ENCODE results near the gene KCNQ1. TPM values are rescaled to one million over a fixed set of nuclear protein-coding genes. Genes with fewer than 3 reads are reported as not detected.

Gene KCNQ1
- polyA plus RNA-seq, 1 donor (not counting 4 experiments of a cell fraction or from before 2014, with no cell fraction given): not detected

DNA sequence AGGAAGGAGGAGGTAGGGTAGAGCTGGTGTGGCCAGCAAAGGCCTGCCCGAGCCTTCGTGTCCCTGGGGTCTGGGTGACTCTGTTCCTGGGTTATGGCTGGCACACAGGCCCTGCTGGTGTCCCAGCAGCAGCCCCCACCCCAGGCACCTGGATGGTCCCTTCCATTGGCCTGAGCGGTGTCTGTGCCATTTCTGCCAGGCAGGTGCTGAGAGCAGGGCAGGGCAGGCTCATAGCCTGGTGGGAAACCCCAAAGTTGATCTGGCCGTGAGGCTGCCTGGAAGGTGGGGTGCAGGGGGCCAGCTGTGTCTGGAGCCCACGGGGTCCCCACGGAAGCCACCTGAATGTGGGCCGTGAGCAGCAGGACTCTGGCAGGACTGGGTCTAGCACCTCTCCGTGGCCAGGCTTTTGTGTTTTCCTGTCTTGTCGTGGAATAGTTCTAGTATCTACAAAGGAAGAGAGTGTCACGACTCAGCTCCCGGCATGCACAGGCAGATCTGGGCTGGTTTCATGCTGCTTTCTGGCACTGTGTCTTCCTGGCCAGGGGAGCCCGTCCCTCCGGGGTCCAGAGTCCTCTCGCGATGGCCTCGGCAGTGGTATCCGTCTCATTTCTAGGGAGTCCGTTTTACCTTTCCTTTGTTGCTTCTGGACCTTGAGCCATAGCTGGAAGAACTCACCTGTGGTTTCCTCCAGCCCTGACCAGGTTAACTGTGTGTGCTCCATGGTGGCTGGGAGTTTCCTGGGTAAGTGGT, 83.7 kb downstream of the KCNQ1 start:
- dilution Hi-C loops (cut with MboI; ENCODE audit: extremely low pct_ligation_motif_present, low sequenced_read_pairs): no loop called here
- H3K27me3 ChIP-seq (ENCODE audit: control insufficient read depth, extremely low read depth, insufficient read depth, low read length): peaks cover 13% of the 10 kb centered on the region
- H3K9me1 ChIP-seq (ENCODE audit: control insufficient read depth, extremely low read depth, insufficient read depth, low read length): no peaks in the 10 kb centered on the region
- peaks cover under 1% of the 10 kb centered on the region for H4K20me1 ChIP-seq (ENCODE audit: control insufficient read depth, extremely low read depth, insufficient read depth, low read length)
- H3K4me1 ChIP-seq (ENCODE audit: control insufficient read depth, extremely low read depth, insufficient read depth, low read length): peaks cover 9% of the 10 kb centered on the region
- H3K79me2 ChIP-seq (ENCODE audit: control insufficient read depth, insufficient read depth, low read length): no peaks in the 10 kb centered on the region
- no peak overlapping the region for H3K27ac ChIP-seq (ENCODE audit: control insufficient read depth, insufficient read depth, low read length)
- DNase-seq (ENCODE audit: low read depth, low spot score) (no peak), FAIRE-seq (peak; percentile 58)
- TF ChIP-seq, protein P1, sequence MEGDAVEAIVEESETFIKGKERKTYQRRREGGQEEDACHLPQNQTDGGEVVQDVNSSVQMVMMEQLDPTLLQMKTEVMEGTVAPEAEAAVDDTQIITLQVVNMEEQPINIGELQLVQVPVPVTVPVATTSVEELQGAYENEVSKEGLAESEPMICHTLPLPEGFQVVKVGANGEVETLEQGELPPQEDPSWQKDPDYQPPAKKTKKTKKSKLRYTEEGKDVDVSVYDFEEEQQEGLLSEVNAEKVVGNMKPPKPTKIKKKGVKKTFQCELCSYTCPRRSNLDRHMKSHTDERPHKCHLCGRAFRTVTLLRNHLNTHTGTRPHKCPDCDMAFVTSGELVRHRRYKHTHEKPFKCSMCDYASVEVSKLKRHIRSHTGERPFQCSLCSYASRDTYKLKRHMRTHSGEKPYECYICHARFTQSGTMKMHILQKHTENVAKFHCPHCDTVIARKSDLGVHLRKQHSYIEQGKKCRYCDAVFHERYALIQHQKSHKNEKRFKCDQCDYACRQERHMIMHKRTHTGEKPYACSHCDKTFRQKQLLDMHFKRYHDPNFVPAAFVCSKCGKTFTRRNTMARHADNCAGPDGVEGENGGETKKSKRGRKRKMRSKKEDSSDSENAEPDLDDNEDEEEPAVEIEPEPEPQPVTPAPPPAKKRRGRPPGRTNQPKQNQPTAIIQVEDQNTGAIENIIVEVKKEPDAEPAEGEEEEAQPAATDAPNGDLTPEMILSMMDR (optimal IDR thresholded peaks at IDR 0.05 in 1 of 3, IDR thresholded peaks at IDR 0.05 in 1 of 3, conservative IDR thresholded peaks at IDR 0.05 in 1 of 3; ENCODE audit: extremely low read depth in 1 of 3, insufficient read depth in 2 of 3, low read length in 3 of 3): no peak
- TF ChIP-seq EZH2 (IDR thresholded peaks at IDR 0.05; ENCODE audit: low read length): no peak
- no peaks in the 10 kb centered on the region for H3K9me3 ChIP-seq (ENCODE audit: control insufficient read depth, low read depth, low read length)
- H3K36me3 ChIP-seq (ENCODE audit: control insufficient read depth in 2 of 2, extremely low read depth in 1 of 2, insufficient read depth in 2 of 2, low read length in 2 of 2): no peaks in the 10 kb centered on the region
- H3K4me2 ChIP-seq (ENCODE audit: control insufficient read depth, extremely low read depth, insufficient read depth, low read depth, low read length): peak overlapping the region; percentile 35
- H3K9ac ChIP-seq (ENCODE audit: control insufficient read depth, extremely low read depth, insufficient read depth, low read length): no peak overlapping the region
- H3K4me3 ChIP-seq (ENCODE audit: control insufficient read depth in 2 of 3, extremely low read depth in 1 of 3, insufficient read depth in 2 of 3, low read depth in 1 of 3, low read length in 3 of 3): no peak overlapping the region
- peak overlapping the region; percentile 70 for H2AFZ ChIP-seq (ENCODE audit: control insufficient read depth, low read length)

DNA sequence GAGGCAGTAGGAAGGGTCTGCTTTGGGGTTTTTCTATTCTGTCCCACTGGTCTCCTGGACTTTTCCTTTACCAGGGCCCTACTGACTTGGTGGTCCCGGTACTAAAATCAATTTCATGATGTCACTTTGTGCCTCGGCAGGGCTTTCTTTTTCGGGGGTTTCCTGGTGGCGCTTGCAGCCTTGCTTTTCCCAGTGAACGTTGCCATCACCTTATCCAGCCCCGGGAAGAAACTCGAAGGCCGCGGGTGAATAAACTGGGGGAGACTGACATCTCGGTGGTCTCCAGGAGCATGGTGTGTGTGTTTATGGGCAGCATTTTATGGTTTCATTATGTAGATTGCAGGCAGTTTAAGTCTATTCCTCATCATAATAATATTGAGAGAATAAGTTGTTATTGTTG, 84.4 kb downstream of the KCNQ1 start:
- DNase-seq (ENCODE audit: low read depth, low spot score): no peak
- peaks cover 3% of the 10 kb centered on the region for H4K20me1 ChIP-seq (ENCODE audit: control insufficient read depth, extremely low read depth, insufficient read depth, low read length)
- H3K4me3 ChIP-seq (ENCODE audit: control insufficient read depth in 2 of 3, extremely low read depth in 1 of 3, insufficient read depth in 2 of 3, low read depth in 1 of 3, low read length in 3 of 3): no peak overlapping the region
- dilution Hi-C loops (cut with MboI; ENCODE audit: extremely low pct_ligation_motif_present, low sequenced_read_pairs): no loop called here
- no peak overlapping the region for H3K4me2 ChIP-seq (ENCODE audit: control insufficient read depth, extremely low read depth, insufficient read depth, low read depth, low read length)
- H3K9ac ChIP-seq (ENCODE audit: control insufficient read depth, extremely low read depth, insufficient read depth, low read length): no peak overlapping the region
- H3K36me3 ChIP-seq (ENCODE audit: control insufficient read depth in 2 of 2, extremely low read depth in 1 of 2, insufficient read depth in 2 of 2, low read length in 2 of 2): no peaks in the 10 kb centered on the region
- H3K9me1 ChIP-seq (ENCODE audit: control insufficient read depth, extremely low read depth, insufficient read depth, low read length): no peaks in the 10 kb centered on the region
- no peak overlapping the region for H3K27ac ChIP-seq (ENCODE audit: control insufficient read depth, insufficient read depth, low read length)
- H3K4me1 ChIP-seq (ENCODE audit: control insufficient read depth, extremely low read depth, insufficient read depth, low read length): peaks cover 16% of the 10 kb centered on the region
- H3K79me2 ChIP-seq (ENCODE audit: control insufficient read depth, insufficient read depth, low read length): no peaks in the 10 kb centered on the region
- TF ChIP-seq, protein P1 (optimal IDR thresholded peaks at IDR 0.05 in 1 of 3, IDR thresholded peaks at IDR 0.05 in 1 of 3, conservative IDR thresholded peaks at IDR 0.05 in 1 of 3; ENCODE audit: extremely low read depth in 1 of 3, insufficient read depth in 2 of 3, low read length in 3 of 3): no peak
- no peak for TF ChIP-seq EZH2 (IDR thresholded peaks at IDR 0.05; ENCODE audit: low read length)
- FAIRE-seq: no peak
- no peaks in the 10 kb centered on the region for H3K9me3 ChIP-seq (ENCODE audit: control insufficient read depth, low read depth, low read length)
- no peak overlapping the region for H2AFZ ChIP-seq (ENCODE audit: control insufficient read depth, low read length)
- peaks cover 7% of the 10 kb centered on the region for H3K27me3 ChIP-seq (ENCODE audit: control insufficient read depth, extremely low read depth, insufficient read depth, low read length)

All from keratinocyte (primary cell).